IMR-90 (cell line): ENCODE data around the gene PTX3. TPM values are rescaled to one million over a fixed set of nuclear protein-coding genes. Genes with fewer than 3 reads are reported as not detected.

Experiments used
- ATAC-seq: fragments of 200-7000 bp; cut with Tn5 transposase; 2 replicates; pipeline ENCODE4 v1.9.1; 2020; ENCODE audit warnings: low read depth, mild to moderate bottlenecking, moderate library complexity
- BruUV-seq: library from RNA; stranded (reverse); fragments of 400-500 nt; replicated peaks from 2 replicates; lab custom pipeline; 2021; lab: Mats Ljungman, UMichigan
- CTCF ChIA-PET: fragments of 300-600 bp; formaldehyde crosslinking; extraction: SDS; loops from one replicate; lab custom pipeline; 2021; ENCODE audit warnings: antibody characterized with exemption; lab: Yijun Ruan, JAX
- POLR2A ChIA-PET: fragments of 300-600 bp; sonication (Branson Sonifier 250); formaldehyde crosslinking; loops from one replicate; lab custom pipeline; 2022; ENCODE audit warnings: antibody characterized with exemption; ENCODE audit not compliant: unreplicated experiment; lab: Charles Lee
- DNase-seq: peaks from one replicate; pipeline ENCODE4 v3.0.0; 2013
- H2AFZ ChIP-seq: replicated peaks from 2 replicates; pipeline ENCODE3; 2013; ENCODE audit warnings: low read length, mild to moderate bottlenecking; ENCODE audit not compliant: poor library complexity
- H2AK5ac ChIP-seq: 2 replicates; pipeline ENCODE4 v1.6.1; 2013; ENCODE audit warnings: low read depth, low read length, inconsistent platforms
- H2AK9ac ChIP-seq: replicated peaks from 2 replicates; pipeline ENCODE3; 2013; ENCODE audit warnings: mild to moderate bottlenecking, low read depth, low read length, moderate library complexity; ENCODE audit not compliant: poor library complexity
- H2BK120ac ChIP-seq: 2 replicates; pipeline ENCODE4 v1.6.1; 2013; ENCODE audit warnings: low read depth, low read length, inconsistent platforms
- H2BK15ac ChIP-seq: 3 replicates; pipeline ENCODE4 v1.6.1; 2013; ENCODE audit warnings: low read depth, low read length, inconsistent platforms
- H2BK20ac ChIP-seq: 2 replicates; pipeline ENCODE4 v1.6.1; 2013; ENCODE audit warnings: low read depth, mild to moderate bottlenecking, inconsistent platforms, low read length, moderate library complexity
- H2BK5ac ChIP-seq: 2 replicates; pipeline ENCODE4 v1.6.1; 2013; ENCODE audit warnings: mild to moderate bottlenecking, low read depth, low read length, inconsistent platforms; ENCODE audit not compliant: poor library complexity, severe bottlenecking
- H3K14ac ChIP-seq: replicated peaks from 2 replicates; pipeline ENCODE4 v1.6.1; 2013; ENCODE audit warnings: low read depth, low read length, inconsistent platforms
- H3K18ac ChIP-seq: 2 replicates; pipeline ENCODE4 v1.6.1; 2013; ENCODE audit warnings: low read depth, low read length, control low read depth
- H3K23ac ChIP-seq: 2 replicates; pipeline ENCODE4 v1.6.1; 2013; ENCODE audit warnings: low read depth, low read length, inconsistent platforms
- H3K27ac ChIP-seq: 2 replicates; pipeline ENCODE4 v1.5.1; 2013; ENCODE audit warnings: mild to moderate bottlenecking, control low read depth, low read length; ENCODE audit not compliant: insufficient read depth
- H3K27me3 ChIP-seq: 2 replicates; pipeline ENCODE4 v1.6.1; 2013; ENCODE audit warnings: low read length; ENCODE audit not compliant: control insufficient read depth, insufficient read depth
- H3K36me3 ChIP-seq: 2 replicates; pipeline ENCODE4 v1.6.1; 2013; ENCODE audit warnings: low read length, mixed read lengths; ENCODE audit not compliant: control insufficient read depth, insufficient read depth
- H3K4ac ChIP-seq: 2 replicates; pipeline ENCODE4 v1.6.1; 2013; ENCODE audit warnings: low read depth, low read length, inconsistent platforms
- H3K4me1 ChIP-seq: 2 replicates; pipeline ENCODE4 v1.6.1; 2013; ENCODE audit warnings: low read length, mixed read lengths; ENCODE audit not compliant: control insufficient read depth, insufficient read depth
- H3K4me2 ChIP-seq: 2 replicates; pipeline ENCODE4 v1.6.1; 2013; ENCODE audit warnings: low read depth, mild to moderate bottlenecking, control low read depth, low read length, moderate library complexity
- H3K4me3 ChIP-seq: 2 replicates; pipeline ENCODE4 v1.5.1; 2013; ENCODE audit warnings: low read depth, mild to moderate bottlenecking, control low read depth, low read length, moderate library complexity; ENCODE audit not compliant: insufficient read depth
- H3K56ac ChIP-seq: 2 replicates; pipeline ENCODE4 v1.6.1; 2013; ENCODE audit warnings: low read length, inconsistent platforms; ENCODE audit not compliant: insufficient read depth; ENCODE audit errors: extremely low read depth
- H3K79me1 ChIP-seq, 2 experiments: 2 replicates each; pipeline ENCODE4 v1.6.1; 2013; ENCODE audit warnings: low read length in 2 of 2, inconsistent platforms in 1 of 2, low read depth in 1 of 2
- H3K9ac ChIP-seq: 2 replicates; pipeline ENCODE4 v1.6.1; 2013; ENCODE audit warnings: low read depth, low read length, control low read depth
- H3K9me1 ChIP-seq: 2 replicates; pipeline ENCODE4 v1.6.1; 2013; ENCODE audit warnings: low read length, inconsistent platforms; ENCODE audit not compliant: insufficient read depth
- H3K9me3 ChIP-seq: 2 replicates; pipeline ENCODE4 v1.6.1; 2013; ENCODE audit warnings: low read length; ENCODE audit not compliant: control insufficient read depth, insufficient read depth
- H4K20me1 ChIP-seq: 2 replicates; pipeline ENCODE4 v1.6.1; 2013; ENCODE audit warnings: low read length, inconsistent platforms; ENCODE audit not compliant: insufficient read depth
- H4K5ac ChIP-seq: 2 replicates; pipeline ENCODE4 v1.6.1; 2013; ENCODE audit warnings: mild to moderate bottlenecking, low read depth, low read length, control low read depth
- H4K8ac ChIP-seq, 2 experiments: 2 replicates each; pipeline ENCODE4 v1.6.1; 2013; ENCODE audit warnings: low read depth in 2 of 2, low read length in 2 of 2, control low read depth in 1 of 2, inconsistent platforms in 1 of 2
- H4K91ac ChIP-seq: 2 replicates; pipeline ENCODE4 v1.6.1; 2013; ENCODE audit warnings: low read depth, low read length, inconsistent platforms; ENCODE audit not compliant: insufficient read depth
- BHLHE40 ChIP-seq: fragments of 150-350 bp; IDR thresholded peaks from 2 replicates; pipeline ENCODE4 v1.6.1; 2016; ENCODE audit warnings: mild to moderate bottlenecking, low read depth, low read length
- CEBPB ChIP-seq: IDR thresholded peaks from 2 replicates; pipeline ENCODE4 v1.6.1; 2012; ENCODE audit warnings: low read depth, low read length, improper control_type of control experiment
- WGBS, 2 experiments: methylation state at CpG; one replicate each; pipeline versions ENCODE4 v1.1.5 to v1.1.7; 2013; ENCODE audit warnings: missing lambda C conversion rate in 2 of 2; ENCODE audit not compliant: insufficient read length in 1 of 2; ENCODE audit errors: extremely low coverage in 2 of 2; 5-methylcytosine and 5-hydroxymethylcytosine counted together
- dilution Hi-C: fragments of 300-500 bp; cut with HindIII; formaldehyde crosslinking; loops from one replicate; pipeline ENCODE4 v1.14.3; 2018; ENCODE audit warnings: low sequenced_read_pairs; ENCODE audit not compliant: unreplicated experiment
- in situ Hi-C: fragments of 300-500 bp; cut with MboI; formaldehyde crosslinking; loops from 3 replicates; pipeline ENCODE4 v1.14.3; 2019; ENCODE audit warnings: low sequenced_read_pairs, inconsistent platforms, mixed read lengths
- intact Hi-C: fragments of 100-400 bp; cut with micrococcal nuclease; formaldehyde crosslinking; loops from 2 replicates; pipeline ENCODE4 v1.10.0; 2022
- polyA plus RNA-seq, 3 experiments: library from polyadenylated mRNA; depleted of rRNA; stranded (reverse); fragments of >200 nt; gene quantifications; 2 replicates each; pipeline ENCODE4 v1.2.3, GENCODE V29; 2012; ENCODE audit warnings: low replicate concordance in 1 of 3
- total RNA-seq: library from RNA; depleted of rRNA; stranded (reverse); fragments of >200 nt; gene quantifications from 2 replicates; pipeline ENCODE4 v1.2.3, GENCODE V29; 2012

Gene PTX3
- total and polyA plus RNA-seq, 2 of the 4 experiments (the other 2 are of a cell fraction), result 97.9 to 135 TPM

- no TSS peak for BruUV-seq
- CTCF ChIA-PET, result no interaction called here
- POLR2A ChIA-PET, result no interaction called here
These were observed 33.1 kb downstream of the PTX3 start for GRCh38 chr3:157469561-157470294.

More at GRCh38 chr3:157469561-157470294, 33.1 kb downstream of the PTX3 start:
- Histone ChIP-seq H4K20me1 (no peaks in the 10 kb centered on the region), H3K4me2 (no peak overlapping the region), H3K14ac (no peak overlapping the region), H2BK120ac (no peak overlapping the region), H3K23ac (no peak overlapping the region), H3K4me1 (peaks cover 13% of the 10 kb centered on the region), H2BK15ac (no peak overlapping the region), H3K36me3 (no peaks in the 10 kb centered on the region), H3K79me1 (peaks cover 3% of the 10 kb centered on the region in 2 experiments; a peak in 2 of 4 replicates), H4K5ac (no peak overlapping the region), H4K91ac (no peak overlapping the region), H3K4ac (no peak overlapping the region), H2AFZ (no peak overlapping the region), H3K27me3 (no peaks in the 10 kb centered on the region), H2BK20ac (no peak overlapping the region), H3K18ac (no peak overlapping the region), H4K8ac (no peak overlapping the region), H2BK5ac (no peak overlapping the region), H3K9ac (no peak overlapping the region), H3K56ac (no peak overlapping the region), H3K9me3 (no peaks in the 10 kb centered on the region), H2AK9ac (no peak overlapping the region), H3K9me1 (peaks cover 6% of the 10 kb centered on the region; the same call in 1 of the 2 replicates), H3K27ac (no peak overlapping the region), H3K4me3 (no peak overlapping the region), H2AK5ac (no peak overlapping the region)
- in situ Hi-C loops (no loop called here), intact Hi-C loops (no loop called here), dilution Hi-C loops (no loop called here)
- TF ChIP-seq CEBPB (0 out of 2 replicates have a peak, but pooled peaks have one; percentile 12), BHLHE40 (no peak)
- no CpG with 5 or more reads among the region's 7 CpGs for WGBS, 2 experiments
- no peak for DNase-seq
- no peak for ATAC-seq
